Panc1 (cell line): ENCODE measurements around the gene ZNF678.

ENCODE experiments used
- CTCF ChIP-seq: fragments of 450-650 bp; IDR thresholded peaks from 2 replicates; pipeline ENCODE4 v1.5.1; 2017; ENCODE audit warnings: mild to moderate bottlenecking
- TCF7L2 ChIP-seq: IDR thresholded peaks from 2 replicates; pipeline ENCODE4 v1.6.1; 2011; ENCODE audit warnings: mild to moderate bottlenecking, low read depth, low read length, inconsistent platforms

GRCh38 chr1:227632325-227632724 lies 69.0 kb downstream of the ZNF678 start:
- TF ChIP-seq CTCF (no peak), TCF7L2 (no peak)
